ENCODE results near the gene CRYBB3.
"Not testable (repeated sequence)": the region's sequence is repeated elsewhere in the genome, so short reads cannot be mapped to it uniquely, and the experiment has no call there.

CRYBB3 gene

DNA sequence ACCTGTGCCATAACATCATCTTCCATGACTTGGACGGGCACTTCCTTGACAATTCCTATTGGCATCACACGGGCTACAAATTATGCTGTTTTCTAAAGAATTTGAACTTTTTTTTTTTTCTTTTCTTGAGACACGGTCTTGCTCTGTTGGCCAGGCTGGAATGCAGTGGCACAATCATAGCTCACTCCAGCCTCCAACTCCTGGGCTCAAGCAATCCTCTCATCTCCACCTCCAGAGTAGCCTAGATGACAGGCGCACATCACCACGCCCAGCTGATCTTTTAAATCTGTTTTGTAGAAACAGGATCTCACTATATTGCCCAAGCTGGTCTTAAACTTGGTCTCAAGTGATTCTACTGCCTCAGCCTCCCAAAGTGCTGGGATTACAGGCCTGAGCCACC lies 3.3 kb upstream of the CRYBB3 start:
- TF ChIP-seq, protein P1, sequence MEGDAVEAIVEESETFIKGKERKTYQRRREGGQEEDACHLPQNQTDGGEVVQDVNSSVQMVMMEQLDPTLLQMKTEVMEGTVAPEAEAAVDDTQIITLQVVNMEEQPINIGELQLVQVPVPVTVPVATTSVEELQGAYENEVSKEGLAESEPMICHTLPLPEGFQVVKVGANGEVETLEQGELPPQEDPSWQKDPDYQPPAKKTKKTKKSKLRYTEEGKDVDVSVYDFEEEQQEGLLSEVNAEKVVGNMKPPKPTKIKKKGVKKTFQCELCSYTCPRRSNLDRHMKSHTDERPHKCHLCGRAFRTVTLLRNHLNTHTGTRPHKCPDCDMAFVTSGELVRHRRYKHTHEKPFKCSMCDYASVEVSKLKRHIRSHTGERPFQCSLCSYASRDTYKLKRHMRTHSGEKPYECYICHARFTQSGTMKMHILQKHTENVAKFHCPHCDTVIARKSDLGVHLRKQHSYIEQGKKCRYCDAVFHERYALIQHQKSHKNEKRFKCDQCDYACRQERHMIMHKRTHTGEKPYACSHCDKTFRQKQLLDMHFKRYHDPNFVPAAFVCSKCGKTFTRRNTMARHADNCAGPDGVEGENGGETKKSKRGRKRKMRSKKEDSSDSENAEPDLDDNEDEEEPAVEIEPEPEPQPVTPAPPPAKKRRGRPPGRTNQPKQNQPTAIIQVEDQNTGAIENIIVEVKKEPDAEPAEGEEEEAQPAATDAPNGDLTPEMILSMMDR (IDR thresholded peaks at IDR 0.05; ENCODE audit: low read depth, low read length) = no peak
- in situ Hi-C loops (cut with HindIII; ENCODE audit: low sequenced_read_pairs) = no loop called here
- DNase-seq (ENCODE audit: low read depth, low spot score) = no peak
- H3K4me3 ChIP-seq (ENCODE audit: low read depth, low read length) = no peak overlapping the region

DNA sequence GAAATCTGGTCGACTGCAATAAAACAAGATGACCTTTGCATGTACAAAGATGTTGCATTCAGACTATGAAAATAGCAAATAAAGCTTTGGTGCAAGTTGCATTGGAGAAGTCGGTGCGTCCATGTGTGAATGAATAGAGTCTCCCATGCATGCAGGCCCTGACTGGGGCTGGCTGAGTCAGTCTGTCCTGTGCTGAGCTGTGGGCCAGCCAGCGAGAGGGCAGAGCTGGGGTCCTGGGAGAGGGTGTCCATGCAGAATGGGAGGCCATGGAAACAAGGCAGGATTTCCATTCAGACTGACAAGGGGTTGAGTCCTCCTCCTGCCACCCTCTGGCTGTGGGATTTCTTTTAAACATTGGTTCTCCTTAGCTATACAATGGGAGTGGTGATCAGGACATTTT lies 2.3 kb upstream of the CRYBB3 start:
- TF ChIP-seq, protein P1 (IDR thresholded peaks at IDR 0.05; ENCODE audit: low read depth, low read length) = no peak
- no peak for DNase-seq (ENCODE audit: low read depth, low spot score)
- no peak overlapping the region for H3K4me3 ChIP-seq (ENCODE audit: low read depth, low read length)
- in situ Hi-C loops (cut with HindIII; ENCODE audit: low sequenced_read_pairs) = no loop called here

DNA sequence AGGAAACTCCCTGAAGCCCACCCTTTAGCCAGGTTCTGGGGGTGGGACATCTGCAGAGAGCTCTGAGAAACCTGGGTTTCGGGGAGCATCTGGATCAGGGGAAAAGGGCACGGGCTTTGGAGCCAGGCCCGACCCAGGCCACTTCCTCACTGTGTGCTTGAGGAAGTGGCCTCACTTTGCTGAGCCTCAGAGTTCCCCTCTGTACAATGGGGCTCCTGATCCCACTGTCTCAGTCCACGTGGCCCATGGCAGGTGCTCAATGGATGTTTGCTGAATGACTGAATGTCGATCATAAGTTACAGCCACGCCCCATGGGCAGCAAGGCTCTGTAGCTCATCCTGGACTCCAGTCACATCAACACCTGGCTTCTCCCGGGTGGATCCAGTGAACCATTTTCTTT lies 1.3 kb downstream of the CRYBB3 start:
- H3K4me3 ChIP-seq (ENCODE audit: low read depth, low read length) = no peak overlapping the region
- TF ChIP-seq, protein P1 (IDR thresholded peaks at IDR 0.05; ENCODE audit: low read depth, low read length) = no peak
- in situ Hi-C loops (cut with HindIII; ENCODE audit: low sequenced_read_pairs) = no loop called here
- no peak for DNase-seq (ENCODE audit: low read depth, low spot score)

GRCh38 chr22:25201557-25202273 lies 2.1 kb downstream of the CRYBB3 start:
- in situ Hi-C loops (cut with HindIII; ENCODE audit: low sequenced_read_pairs) = no loop called here
- TF ChIP-seq, protein P1 (IDR thresholded peaks at IDR 0.05; ENCODE audit: low read depth, low read length) = no peak
- H3K4me3 ChIP-seq (ENCODE audit: low read depth, low read length) = no peak overlapping the region
- no peak for DNase-seq (ENCODE audit: low read depth, low spot score)

DNA sequence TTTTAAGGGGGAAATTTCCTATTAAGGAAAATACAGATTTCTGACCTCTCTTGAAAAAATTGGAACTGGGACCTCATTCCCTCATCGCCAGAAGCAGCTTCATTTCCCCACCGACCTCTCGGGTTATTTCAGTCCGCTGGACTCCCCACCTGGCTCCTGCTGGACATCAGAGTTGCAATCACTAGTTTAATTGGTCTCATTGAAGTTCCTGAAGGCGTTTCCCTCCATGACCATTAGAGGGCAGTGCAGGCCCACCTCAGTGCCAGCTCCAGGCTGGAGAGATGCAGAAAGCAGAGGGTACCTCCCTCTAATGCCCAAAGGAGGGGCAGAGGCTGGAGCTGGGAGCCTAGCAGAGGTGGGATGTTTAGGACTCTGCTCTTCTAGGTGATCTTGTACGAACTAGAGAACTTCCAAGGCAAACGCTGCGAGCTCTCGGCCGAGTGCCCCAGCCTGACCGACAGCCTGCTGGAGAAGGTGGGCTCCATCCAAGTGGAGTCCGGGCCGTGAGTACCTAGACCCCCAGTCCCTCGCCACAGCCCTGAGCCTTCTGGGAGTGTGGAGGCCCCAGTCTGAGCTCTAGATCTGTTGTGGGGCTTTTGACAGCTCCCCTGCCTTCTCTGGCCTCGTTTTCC lies 2.7 kb downstream of the CRYBB3 start:
- DNase-seq (ENCODE audit: low read depth, low spot score) = peak; percentile 52
- TF ChIP-seq, protein P1 (IDR thresholded peaks at IDR 0.05; ENCODE audit: low read depth, low read length) = peak; percentile 96
- no peak overlapping the region for H3K4me3 ChIP-seq (ENCODE audit: low read depth, low read length)
- in situ Hi-C loops (cut with HindIII; ENCODE audit: low sequenced_read_pairs) = no loop called here

DNA sequence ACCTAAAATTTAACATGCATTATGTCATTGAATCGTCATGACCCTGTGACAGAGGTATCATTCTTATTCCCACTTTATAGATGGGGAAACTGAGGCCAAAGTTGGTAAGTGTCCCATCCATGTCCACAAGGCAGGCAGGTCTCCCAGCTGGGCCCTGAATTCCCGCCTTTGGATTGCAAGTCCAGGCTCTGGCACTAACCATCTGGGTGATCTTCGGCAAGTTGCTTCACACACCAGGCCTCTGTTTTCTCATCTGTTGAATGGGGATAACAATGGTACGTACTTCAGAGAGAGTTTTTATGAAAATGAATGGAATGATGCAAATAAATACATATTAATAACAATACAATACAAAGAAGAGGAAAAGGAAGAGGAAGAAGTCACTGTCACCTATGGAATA lies 3.4 kb downstream of the CRYBB3 start:
- no peak for DNase-seq (ENCODE audit: low read depth, low spot score)
- in situ Hi-C loops (cut with HindIII; ENCODE audit: low sequenced_read_pairs) = no loop called here
- TF ChIP-seq, protein P1 (IDR thresholded peaks at IDR 0.05; ENCODE audit: low read depth, low read length) = no peak
- H3K4me3 ChIP-seq (ENCODE audit: low read depth, low read length) = no peak overlapping the region

DNA sequence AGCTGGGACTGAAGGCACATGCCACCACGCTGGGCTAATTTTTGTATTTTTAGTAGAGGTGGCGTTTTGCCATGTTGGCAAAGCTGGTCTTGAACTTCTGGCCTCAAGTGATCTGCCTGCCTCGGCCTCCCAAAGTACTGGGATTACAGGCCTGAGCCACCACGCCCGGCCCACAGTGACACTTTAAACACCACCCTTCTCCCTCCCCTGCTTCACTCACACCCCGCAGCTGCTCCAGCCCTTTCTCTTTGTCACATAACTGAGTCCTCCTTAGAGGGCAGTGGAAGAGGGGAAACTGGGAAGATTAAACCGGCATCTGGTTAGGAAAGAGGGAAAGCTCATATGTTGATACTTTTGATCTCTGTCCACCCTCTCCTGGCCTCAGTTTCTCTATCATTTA lies 4.9 kb downstream of the CRYBB3 start:
- H3K4me3 ChIP-seq (ENCODE audit: low read depth, low read length); DNase-seq (ENCODE audit: low read depth, low spot score); in situ Hi-C loops (cut with HindIII; ENCODE audit: low sequenced_read_pairs): not testable (repeated sequence)

Data from astrocyte of the spinal cord (primary cell).